Sigmoid colon (tissue), 7 donors: ENCODE results near the gene HELZ. TPM values are rescaled to one million over a fixed set of nuclear protein-coding genes. Genes with fewer than 3 reads are reported as not detected.

Experiments used
- DNase-seq: peaks from one replicate; pipeline ENCODE4 v3.0.0-alpha.2; 2019
- H3K27ac ChIP-seq, 4 donors: fragments of 200-600 bp; sonication (generic); one replicate each; pipeline ENCODE4 v1.5.1; 2016 to 2019; ENCODE audit warnings: mild to moderate bottlenecking in 1 of 4
- H3K27me3 ChIP-seq, 3 donors: fragments of 200-600 bp; sonication (generic); one replicate each; pipeline ENCODE4 v1.5.1; 2019; ENCODE audit warnings: mild to moderate bottlenecking in 1 of 3
- H3K36me3 ChIP-seq, 4 donors: fragments of 200-600 bp; sonication (generic); one replicate each; pipeline ENCODE4 v1.5.1; 2016 to 2019
- H3K4me1 ChIP-seq, 4 donors: fragments of 200-600 bp; sonication (generic); one replicate each; pipeline ENCODE4 v1.5.1; 2017 to 2019
- H3K4me3 ChIP-seq, 4 donors: fragments of 200-600 bp; sonication (generic); one replicate each; pipeline ENCODE4 v1.5.1; 2017 to 2019; ENCODE audit warnings: mild to moderate bottlenecking in 2 of 4, moderate library complexity in 1 of 4
- H3K9me3 ChIP-seq, 4 donors: fragments of 200-600 bp in 3 of 4; sonication (generic) in 3 of 4; one replicate each; pipeline versions ENCODE4 v1.5.1 to v1.6.1; 2013 to 2019
- EP300 ChIP-seq, 4 donors: sonication (generic); formaldehyde crosslinking; IDR thresholded peaks; one replicate each; pipeline ENCODE4 v1.6.1; 2017; ENCODE audit warnings: antibody characterized with exemption in 4 of 4
- POLR2A ChIP-seq, 2 donors: fragments of 450-650 bp; IDR thresholded peaks; one replicate each; pipeline ENCODE4 v1.6.1; 2016; ENCODE audit warnings: antibody characterized with exemption in 2 of 2, mild to moderate bottlenecking in 2 of 2, moderate library complexity in 2 of 2
- POLR2AphosphoS5 ChIP-seq, 4 donors: sonication (generic); formaldehyde crosslinking; IDR thresholded peaks; one replicate each; pipeline ENCODE4 v1.6.1; 2017; ENCODE audit warnings: antibody characterized with exemption in 4 of 4
- WGBS, 2 donors: extraction: QIAGEN DNeasy Blood & Tissue Kit; methylation state at CpG; one replicate each; pipeline ENCODE4 v1.1.7; 2013; 5-methylcytosine and 5-hydroxymethylcytosine counted together
- intact Hi-C: fragments of 100-400 bp; cut with DNase I; formaldehyde crosslinking; loops from one replicate; pipeline ENCODE4 v1.15.1; 2023
- polyA plus RNA-seq, 3 donors: library from polyadenylated mRNA; stranded (reverse); fragments of 200-250 nt; gene quantifications; one replicate each; pipeline ENCODE4 v1.2.3, GENCODE V29; 2013
- total RNA-seq, 4 donors: library from RNA; depleted of rRNA; stranded (reverse); fragments of >200 nt; gene quantifications; one replicate each; pipeline ENCODE4 v1.1.0, GENCODE V29; 2016
- TF ChIP-seq, protein P1 (sequence below), 4 experiments: fragments of 450-650 bp in 3 of 4; fragments of 200-600 bp in 1 of 4; IDR thresholded peaks; one replicate each; pipeline ENCODE4 v1.5.1; 2016 to 2019; ENCODE audit warnings: antibody characterized with exemption in 4 of 4, mild to moderate bottlenecking in 3 of 4, moderate library complexity in 2 of 4
- donor health status: healthy with polysubstance abuse.
- donor health status: Bipolar disorder and iron deficiency.
- donor health status: healthy.

HELZ gene
- total and polyA plus RNA-seq, 7 donors = 2.4 to 61.5 (median 31.7) TPM

DNA sequence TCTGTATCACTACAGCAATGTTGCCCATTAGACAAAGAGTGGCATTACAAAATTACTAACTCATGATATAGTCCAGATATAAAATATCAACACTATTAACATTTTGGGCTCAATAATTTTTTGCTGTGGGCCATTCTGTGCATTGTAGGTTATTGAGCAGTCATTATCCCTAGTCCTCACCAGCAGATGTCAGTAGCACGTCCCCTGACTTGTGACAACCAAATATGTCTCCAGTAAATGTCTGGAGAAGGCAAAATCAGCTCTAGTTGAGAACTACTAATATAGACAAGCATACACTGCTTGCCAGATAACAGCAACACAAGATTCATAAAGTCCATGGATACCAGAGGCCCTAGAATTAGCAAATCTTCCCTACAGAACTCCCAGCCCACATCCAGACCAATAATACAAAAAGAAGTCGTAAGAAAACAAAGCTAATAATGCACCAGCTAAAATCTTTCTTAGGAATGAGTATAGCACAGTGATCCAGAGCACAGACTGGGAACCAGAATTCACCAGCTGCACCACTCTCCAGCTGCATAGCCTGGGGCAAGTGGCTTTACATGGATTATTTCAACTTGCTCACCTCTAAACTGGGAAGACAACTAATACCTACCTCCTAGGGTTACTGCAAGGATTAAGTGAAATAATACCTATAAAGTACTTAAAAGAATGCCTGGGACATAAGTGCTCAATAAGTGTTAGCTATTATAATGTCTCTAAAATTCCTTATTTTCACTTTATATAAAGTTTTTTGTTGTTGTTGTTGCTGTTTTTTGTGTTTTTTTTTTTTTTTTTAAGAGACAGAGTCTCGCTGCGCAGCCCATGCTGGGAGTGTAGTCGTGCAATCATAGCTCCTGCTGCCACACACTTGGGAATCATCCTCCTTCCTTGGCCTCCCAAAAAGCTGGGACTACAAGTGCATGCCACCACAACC, 23.7 kb downstream of the HELZ start:
- H3K27me3 ChIP-seq = no peaks in the 10 kb centered on the region
- H3K27ac ChIP-seq = no peak overlapping the region
- peaks cover 0 to 17% (median 5%) of the 10 kb centered on the region in 4 donors for H3K36me3 ChIP-seq
- H3K9me3 ChIP-seq = no peaks in the 10 kb centered on the region
- H3K4me3 ChIP-seq = no peak overlapping the region
- H3K4me1 ChIP-seq = peaks cover 0 to 25% (median 11%) of the 10 kb centered on the region in 4 donors
- TF ChIP-seq POLR2A (IDR thresholded peaks at IDR 0.05) = no peak
- no peak for TF ChIP-seq EP300 (IDR thresholded peaks at IDR 0.05)
- TF ChIP-seq, protein P1, sequence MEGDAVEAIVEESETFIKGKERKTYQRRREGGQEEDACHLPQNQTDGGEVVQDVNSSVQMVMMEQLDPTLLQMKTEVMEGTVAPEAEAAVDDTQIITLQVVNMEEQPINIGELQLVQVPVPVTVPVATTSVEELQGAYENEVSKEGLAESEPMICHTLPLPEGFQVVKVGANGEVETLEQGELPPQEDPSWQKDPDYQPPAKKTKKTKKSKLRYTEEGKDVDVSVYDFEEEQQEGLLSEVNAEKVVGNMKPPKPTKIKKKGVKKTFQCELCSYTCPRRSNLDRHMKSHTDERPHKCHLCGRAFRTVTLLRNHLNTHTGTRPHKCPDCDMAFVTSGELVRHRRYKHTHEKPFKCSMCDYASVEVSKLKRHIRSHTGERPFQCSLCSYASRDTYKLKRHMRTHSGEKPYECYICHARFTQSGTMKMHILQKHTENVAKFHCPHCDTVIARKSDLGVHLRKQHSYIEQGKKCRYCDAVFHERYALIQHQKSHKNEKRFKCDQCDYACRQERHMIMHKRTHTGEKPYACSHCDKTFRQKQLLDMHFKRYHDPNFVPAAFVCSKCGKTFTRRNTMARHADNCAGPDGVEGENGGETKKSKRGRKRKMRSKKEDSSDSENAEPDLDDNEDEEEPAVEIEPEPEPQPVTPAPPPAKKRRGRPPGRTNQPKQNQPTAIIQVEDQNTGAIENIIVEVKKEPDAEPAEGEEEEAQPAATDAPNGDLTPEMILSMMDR (IDR thresholded peaks at IDR 0.05) = peak in 3 of 4 experiments; percentile 19 to 42 (median 23)
- no peak for TF ChIP-seq POLR2AphosphoS5 (IDR thresholded peaks at IDR 0.05)
- WGBS, 2 donors = 80 to 90% methylated on average over 5 of the region's 5 CpGs
- DNase-seq = no peak
- intact Hi-C loops = no loop called here

DNA sequence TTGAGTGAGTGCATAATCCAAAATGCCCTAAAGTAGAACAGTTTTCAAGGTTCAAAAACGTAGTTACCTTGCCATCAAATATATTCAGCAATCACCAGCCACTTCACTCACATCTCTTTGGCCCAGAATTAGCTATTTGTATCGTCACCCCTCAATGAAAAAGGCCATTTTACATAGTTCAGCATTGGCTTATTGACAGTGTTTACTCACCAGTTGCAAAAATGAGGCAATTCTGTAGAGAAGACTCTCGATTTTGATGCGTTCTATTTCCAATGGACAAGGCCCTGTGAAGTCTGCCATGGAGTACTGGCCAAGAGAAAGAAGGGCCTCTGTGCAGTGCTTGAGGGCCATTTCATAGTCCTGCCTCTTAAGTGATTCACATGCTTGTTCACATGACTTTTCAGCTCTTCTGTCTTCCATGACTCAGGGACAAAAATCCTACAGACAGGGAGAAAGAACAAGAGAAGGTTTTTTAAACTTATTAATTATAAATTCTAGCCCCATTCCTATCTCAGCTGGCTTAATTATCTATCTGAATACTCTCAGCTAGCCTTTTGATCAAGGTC, 26.5 kb downstream of the HELZ start:
- no peak for DNase-seq
- no peaks in the 10 kb centered on the region for H3K9me3 ChIP-seq
- peaks cover 0 to 21% (median 6%) of the 10 kb centered on the region in 4 donors for H3K4me1 ChIP-seq
- WGBS, 2 donors = 94 to 95% methylated on average over 4 of the region's 4 CpGs
- TF ChIP-seq POLR2AphosphoS5 (IDR thresholded peaks at IDR 0.05) = no peak
- TF ChIP-seq EP300 (IDR thresholded peaks at IDR 0.05) = no peak
- TF ChIP-seq, protein P1 (IDR thresholded peaks at IDR 0.05) = no peak
- intact Hi-C loops = no loop called here
- H3K36me3 ChIP-seq = peaks cover 0 to 36% (median 5%) of the 10 kb centered on the region in 4 donors
- no peak overlapping the region for H3K27ac ChIP-seq
- no peak overlapping the region for H3K4me3 ChIP-seq
- no peaks in the 10 kb centered on the region for H3K27me3 ChIP-seq

- WGBS, 2 donors = 93 to 97% methylated on average over 4 of the region's 4 CpGs
Measured at GRCh38 chr17:67217446-67217845, 27.6 kb downstream of the HELZ start.

DNA sequence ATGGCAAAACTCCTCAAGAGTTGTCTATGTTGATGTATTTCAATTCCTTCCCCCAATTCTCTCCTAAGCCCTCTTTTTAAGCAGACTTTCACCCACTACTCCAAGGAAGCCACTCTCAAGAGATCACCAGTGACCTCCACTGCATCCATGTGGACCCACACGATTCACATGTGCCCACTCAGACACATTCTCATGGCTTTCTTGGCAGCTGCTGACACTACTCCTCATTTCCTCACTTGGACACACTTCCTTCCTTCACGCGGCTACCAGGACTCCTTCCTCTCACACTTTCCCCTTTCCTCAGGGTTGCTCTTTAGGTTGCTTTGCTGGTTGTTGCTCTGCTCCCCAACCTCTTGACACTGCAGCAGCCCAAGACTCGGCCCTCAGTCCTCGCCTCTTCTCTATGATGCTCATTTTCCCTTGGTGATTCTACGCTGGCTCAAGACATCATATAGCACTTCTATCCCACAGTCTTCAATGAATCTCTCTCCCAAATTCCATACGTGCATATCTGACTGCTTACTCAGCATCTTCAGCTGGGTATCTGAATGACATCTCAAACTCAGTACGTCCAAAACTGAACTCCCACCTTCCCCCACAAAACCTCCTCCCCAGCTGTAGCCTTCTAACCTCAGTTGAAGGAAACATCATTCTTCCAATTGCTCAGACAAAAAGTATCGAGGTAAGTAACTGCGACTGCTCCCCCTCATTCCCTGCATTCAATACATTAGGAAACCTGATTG, 28.2 kb downstream of the HELZ start:
- intact Hi-C loops = no loop called here
- no peak for DNase-seq
- TF ChIP-seq POLR2AphosphoS5 (IDR thresholded peaks at IDR 0.05) (no peak), EP300 (IDR thresholded peaks at IDR 0.05) (no peak), POLR2A (IDR thresholded peaks at IDR 0.05) (no peak)
- TF ChIP-seq, protein P1 (IDR thresholded peaks at IDR 0.05) = no peak
- Histone ChIP-seq H3K4me3 (no peak overlapping the region), H3K9me3 (no peaks in the 10 kb centered on the region), H3K4me1 (peaks cover 0 to 31% (median 11%) of the 10 kb centered on the region in 4 donors), H3K27me3 (no peaks in the 10 kb centered on the region), H3K36me3 (peaks cover 0 to 41% (median 5%) of the 10 kb centered on the region in 4 donors), H3K27ac (no peak overlapping the region)
- 91 to 95% methylated on average over 10 of the region's 10 CpGs for WGBS, 2 donors

More at GRCh38 chr17:67217446-67217845, 27.6 kb downstream of the HELZ start:
- Histone ChIP-seq H3K9me3 (no peaks in the 10 kb centered on the region), H3K4me3 (no peak overlapping the region), H3K4me1 (peaks cover 0 to 31% (median 11%) of the 10 kb centered on the region in 4 donors), H3K36me3 (peaks cover 0 to 41% (median 5%) of the 10 kb centered on the region in 4 donors), H3K27me3 (no peaks in the 10 kb centered on the region), H3K27ac (no peak overlapping the region)
- DNase-seq = no peak
- TF ChIP-seq POLR2AphosphoS5 (IDR thresholded peaks at IDR 0.05) (no peak), EP300 (IDR thresholded peaks at IDR 0.05) (no peak), POLR2A (IDR thresholded peaks at IDR 0.05) (no peak)
- TF ChIP-seq, protein P1 (IDR thresholded peaks at IDR 0.05) = no peak
- intact Hi-C loops = no loop called here
